ENCODE results near the gene TPGS1. TPM values are rescaled to one million over a fixed set of nuclear protein-coding genes. Genes with fewer than 3 reads are reported as not detected.

Gene TPGS1
- total and polyA plus RNA-seq, 2 donors (not counting 3 experiments of a cell fraction or from before 2014, with no cell fraction given): 20.9 to 24.7 TPM

- H3K27ac ChIP-seq (ENCODE audit: insufficient read depth, low read depth, low read length): no peak overlapping the region
- ChIA-PET CTCF (no interaction called here), POLR2A (no interaction called here)
- H3K79me2 ChIP-seq (ENCODE audit: control insufficient read depth, insufficient read depth, low read length): no peaks in the 10 kb centered on the region
- intact Hi-C loops (cut with micrococcal nuclease): no loop called here
- no peak for FAIRE-seq
- no peak overlapping the region for H3K9ac ChIP-seq (replicated peaks; ENCODE audit: extremely low read depth, insufficient read depth, low read length)
- H3K9me1 ChIP-seq (replicated peaks; ENCODE audit: control insufficient read depth, extremely low read depth, insufficient read depth, low read length): no peaks in the 10 kb centered on the region
- TF ChIP-seq, protein P1, sequence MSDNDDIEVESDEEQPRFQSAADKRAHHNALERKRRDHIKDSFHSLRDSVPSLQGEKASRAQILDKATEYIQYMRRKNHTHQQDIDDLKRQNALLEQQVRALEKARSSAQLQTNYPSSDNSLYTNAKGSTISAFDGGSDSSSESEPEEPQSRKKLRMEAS (IDR thresholded peaks at IDR 0.05; ENCODE audit: insufficient read depth, insufficient read length): no peak
- TF ChIP-seq EZH2 (IDR thresholded peaks at IDR 0.05; ENCODE audit: borderline replicate concordance, low read depth, low read length, severe bottlenecking) (no peak), JUN (IDR thresholded peaks at IDR 0.05; ENCODE audit: borderline replicate concordance, insufficient read depth, insufficient read length, low read depth) (no peak), FOS (IDR thresholded peaks at IDR 0.05; ENCODE audit: borderline replicate concordance, insufficient read depth, low read length) (no peak), GATA2 (IDR thresholded peaks at IDR 0.05; ENCODE audit: insufficient read depth, insufficient read length, low read depth, low read length) (no peak), POLR2AphosphoS5 (IDR thresholded peaks at IDR 0.05; ENCODE audit: insufficient read depth, low read depth, low read length) (no peak), MYC (IDR thresholded peaks at IDR 0.05; ENCODE audit: low read depth, low read length) (no peak), POLR2A (IDR thresholded peaks at IDR 0.05; ENCODE audit: low read depth, low read length) (no peak)
- TF ChIP-seq, protein P2, sequence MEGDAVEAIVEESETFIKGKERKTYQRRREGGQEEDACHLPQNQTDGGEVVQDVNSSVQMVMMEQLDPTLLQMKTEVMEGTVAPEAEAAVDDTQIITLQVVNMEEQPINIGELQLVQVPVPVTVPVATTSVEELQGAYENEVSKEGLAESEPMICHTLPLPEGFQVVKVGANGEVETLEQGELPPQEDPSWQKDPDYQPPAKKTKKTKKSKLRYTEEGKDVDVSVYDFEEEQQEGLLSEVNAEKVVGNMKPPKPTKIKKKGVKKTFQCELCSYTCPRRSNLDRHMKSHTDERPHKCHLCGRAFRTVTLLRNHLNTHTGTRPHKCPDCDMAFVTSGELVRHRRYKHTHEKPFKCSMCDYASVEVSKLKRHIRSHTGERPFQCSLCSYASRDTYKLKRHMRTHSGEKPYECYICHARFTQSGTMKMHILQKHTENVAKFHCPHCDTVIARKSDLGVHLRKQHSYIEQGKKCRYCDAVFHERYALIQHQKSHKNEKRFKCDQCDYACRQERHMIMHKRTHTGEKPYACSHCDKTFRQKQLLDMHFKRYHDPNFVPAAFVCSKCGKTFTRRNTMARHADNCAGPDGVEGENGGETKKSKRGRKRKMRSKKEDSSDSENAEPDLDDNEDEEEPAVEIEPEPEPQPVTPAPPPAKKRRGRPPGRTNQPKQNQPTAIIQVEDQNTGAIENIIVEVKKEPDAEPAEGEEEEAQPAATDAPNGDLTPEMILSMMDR (IDR thresholded peaks at IDR 0.05; ENCODE audit: extremely low read depth in 1 of 2, insufficient read depth in 1 of 2, low read depth in 1 of 2, low read length in 2 of 2): no peak
- no peak overlapping the region for H2AFZ ChIP-seq (ENCODE audit: low read depth, low read length)
- peaks cover 7% of the 10 kb centered on the region for H3K4me1 ChIP-seq (ENCODE audit: control insufficient read depth, extremely low read depth, insufficient read depth, low read length)
- no peaks in the 10 kb centered on the region for H3K27me3 ChIP-seq (ENCODE audit: control insufficient read depth in 2 of 2, insufficient read depth in 2 of 2, low read length in 2 of 2)
- H4K20me1 ChIP-seq (replicated peaks; ENCODE audit: control insufficient read depth, extremely low read depth, insufficient read depth, low read length): no peaks in the 10 kb centered on the region
- no peaks in the 10 kb centered on the region for H3K36me3 ChIP-seq (ENCODE audit: control insufficient read depth in 2 of 2, extremely low read depth in 1 of 2, insufficient read depth in 2 of 2, low read length in 2 of 2)
- H3K4me2 ChIP-seq (ENCODE audit: insufficient read depth, low read length): no peak overlapping the region
- no peaks in the 10 kb centered on the region for H3K9me3 ChIP-seq (replicated peaks; ENCODE audit: control insufficient read depth, insufficient read depth, low read length)
- no TSS peak for BruUV-seq (replicated peaks)
- no peak for DNase-seq (ENCODE audit: low read depth, low spot score)
- no peak overlapping the region for H3K4me3 ChIP-seq (replicated peaks in 1 of 3; ENCODE audit: insufficient read depth in 1 of 3, low read depth in 1 of 3, low read length in 3 of 3)
- dilution Hi-C loops (cut with MboI; ENCODE audit: extremely low pct_ligation_motif_present, low sequenced_read_pairs): no loop called here
Observed at GRCh38 chr19:492091-492531, 15.2 kb upstream of the TPGS1 start.

Data from endothelial cell of umbilical vein (primary cell).